Endodermal cell (in vitro differentiated cells): Measurements from ENCODE around the gene ATG101. TPM values are rescaled to one million over a fixed set of nuclear protein-coding genes. Genes with fewer than 3 reads are reported as not detected.

Experiments
- DNase-seq: peaks from one replicate; pipeline ENCODE4 v3.0.0-alpha.2; 2017
- H3K27ac ChIP-seq: 2 replicates; pipeline ENCODE4 v1.5.1; 2013; ENCODE audit warnings: mild to moderate bottlenecking, low read depth, low read length, moderate library complexity
- H3K27me3 ChIP-seq: 2 replicates; pipeline ENCODE4 v1.6.1; 2013; ENCODE audit warnings: mild to moderate bottlenecking, low read length, moderate library complexity; ENCODE audit not compliant: insufficient read depth, control insufficient read depth, poor library complexity, severe bottlenecking
- H3K36me3 ChIP-seq: 2 replicates; pipeline ENCODE4 v1.7.0; 2013; ENCODE audit warnings: mild to moderate bottlenecking, low read length, moderate library complexity; ENCODE audit not compliant: control insufficient read depth, insufficient read depth
- H3K4me1 ChIP-seq: one replicate; pipeline ENCODE4 v1.7.0; 2013; ENCODE audit warnings: low read length; ENCODE audit not compliant: control insufficient read depth, insufficient read depth
- H3K4me3 ChIP-seq: 2 replicates; pipeline ENCODE4 v1.5.1; 2013; ENCODE audit warnings: mild to moderate bottlenecking, low read length, moderate library complexity
- H3K9ac ChIP-seq: 2 replicates; pipeline ENCODE4 v1.6.1; 2013; ENCODE audit warnings: mild to moderate bottlenecking, low read length, moderate library complexity; ENCODE audit not compliant: poor library complexity, severe bottlenecking; ENCODE audit errors: extremely low read depth
- H3K9me3 ChIP-seq: 2 replicates; pipeline ENCODE4 v1.6.1; 2013; ENCODE audit warnings: mild to moderate bottlenecking, low read length, moderate library complexity; ENCODE audit not compliant: control insufficient read depth
- H3K27ac Mint-ChIP-seq: 2 replicates; pipeline ENCODE4 v1.8.0; 2020; ENCODE audit warnings: mixed read lengths
- H3K27me3 Mint-ChIP-seq: 2 replicates; pipeline ENCODE4 v1.8.0; 2021; ENCODE audit warnings: mild to moderate bottlenecking, mixed read lengths; ENCODE audit not compliant: insufficient read depth
- H3K36me3 Mint-ChIP-seq: 2 replicates; pipeline ENCODE4 v1.8.0; 2020; ENCODE audit warnings: low read depth, mixed read lengths
- H3K4me1 Mint-ChIP-seq: 2 replicates; pipeline ENCODE4 v1.8.0; 2020; ENCODE audit warnings: mixed read lengths
- H3K4me3 Mint-ChIP-seq: 2 replicates; pipeline ENCODE4 v1.8.0; 2020; ENCODE audit warnings: mild to moderate bottlenecking, moderate library complexity, mixed read lengths
- H3K9me3 Mint-ChIP-seq: 2 replicates; pipeline ENCODE4 v1.8.0; 2020; ENCODE audit warnings: mild to moderate bottlenecking, mixed read lengths
- WGBS, 2 experiments: methylation state at CpG; one replicate each; pipeline versions ENCODE4 v1.1.5 to v1.1.7; 2013; ENCODE audit warnings: missing lambda C conversion rate in 2 of 2, mixed read lengths in 1 of 2; ENCODE audit not compliant: insufficient coverage in 1 of 2, insufficient read length in 1 of 2; 5-methylcytosine and 5-hydroxymethylcytosine counted together
- total RNA-seq, 2 donors: library from RNA; stranded (reverse); fragmentation: NEBNext Ultra II Directional in 1 of 2; extraction: Animal tissue kit (Norgen Biotek cat#: 25700) in 1 of 2; gene quantifications; 2 replicates in 1 of 2; 3 replicates in 1 of 2; pipeline ENCODE4 v1.2.1, GENCODE V29; 2021
- TF ChIP-seq, protein P1 (sequence below): fragments of 200-600 bp; sonication (generic); conservative IDR thresholded peaks from 2 replicates; pipeline ENCODE4 v1.5.0; 2021; ENCODE audit warnings: antibody characterized with exemption, mild to moderate bottlenecking

ATG101 gene
- total RNA-seq, 2 donors from 2014 or later = 32.1 TPM

DNA sequence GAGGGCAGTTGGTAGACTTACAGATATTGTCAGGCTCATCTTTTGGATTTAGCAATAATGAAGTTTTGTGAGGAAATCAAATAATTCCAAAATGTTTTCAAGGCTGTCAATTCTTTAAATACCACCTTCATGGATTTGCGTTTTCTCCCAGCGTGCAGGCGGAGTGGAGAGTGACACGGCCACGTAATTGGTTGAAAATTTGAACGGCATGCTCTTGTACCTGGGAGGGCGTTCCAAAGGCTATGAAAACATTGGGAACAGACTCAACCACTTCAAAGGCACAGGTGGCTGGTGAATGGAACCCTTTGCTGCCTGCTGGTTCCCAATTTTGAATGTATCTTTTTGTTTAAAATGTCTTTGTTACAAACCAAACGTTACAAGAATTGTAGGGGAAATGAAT, 22.1 kb downstream of the ATG101 start:
- Histone ChIP-seq H3K9ac (no peak overlapping the region), H3K27ac (no peak overlapping the region), H3K9me3 (no peaks in the 10 kb centered on the region), H3K4me3 (no peak overlapping the region), H3K4me1 (no peaks in the 10 kb centered on the region), H3K36me3 (no peaks in the 10 kb centered on the region), H3K27me3 (no peaks in the 10 kb centered on the region)
- H3K9me3 Mint-ChIP-seq = no peaks in the 10 kb centered on the region
- TF ChIP-seq, protein P1, sequence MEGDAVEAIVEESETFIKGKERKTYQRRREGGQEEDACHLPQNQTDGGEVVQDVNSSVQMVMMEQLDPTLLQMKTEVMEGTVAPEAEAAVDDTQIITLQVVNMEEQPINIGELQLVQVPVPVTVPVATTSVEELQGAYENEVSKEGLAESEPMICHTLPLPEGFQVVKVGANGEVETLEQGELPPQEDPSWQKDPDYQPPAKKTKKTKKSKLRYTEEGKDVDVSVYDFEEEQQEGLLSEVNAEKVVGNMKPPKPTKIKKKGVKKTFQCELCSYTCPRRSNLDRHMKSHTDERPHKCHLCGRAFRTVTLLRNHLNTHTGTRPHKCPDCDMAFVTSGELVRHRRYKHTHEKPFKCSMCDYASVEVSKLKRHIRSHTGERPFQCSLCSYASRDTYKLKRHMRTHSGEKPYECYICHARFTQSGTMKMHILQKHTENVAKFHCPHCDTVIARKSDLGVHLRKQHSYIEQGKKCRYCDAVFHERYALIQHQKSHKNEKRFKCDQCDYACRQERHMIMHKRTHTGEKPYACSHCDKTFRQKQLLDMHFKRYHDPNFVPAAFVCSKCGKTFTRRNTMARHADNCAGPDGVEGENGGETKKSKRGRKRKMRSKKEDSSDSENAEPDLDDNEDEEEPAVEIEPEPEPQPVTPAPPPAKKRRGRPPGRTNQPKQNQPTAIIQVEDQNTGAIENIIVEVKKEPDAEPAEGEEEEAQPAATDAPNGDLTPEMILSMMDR = no peak
- H3K27ac Mint-ChIP-seq = no peak overlapping the region
- H3K27me3 Mint-ChIP-seq = peaks cover 14% of the 10 kb centered on the region
- no peak for DNase-seq
- no peaks in the 10 kb centered on the region for H3K36me3 Mint-ChIP-seq
- no peak overlapping the region for H3K4me3 Mint-ChIP-seq
- H3K4me1 Mint-ChIP-seq = no peaks in the 10 kb centered on the region
- WGBS, 2 experiments = 84 to 89% methylated on average over 8 of the region's 8 CpGs

DNA sequence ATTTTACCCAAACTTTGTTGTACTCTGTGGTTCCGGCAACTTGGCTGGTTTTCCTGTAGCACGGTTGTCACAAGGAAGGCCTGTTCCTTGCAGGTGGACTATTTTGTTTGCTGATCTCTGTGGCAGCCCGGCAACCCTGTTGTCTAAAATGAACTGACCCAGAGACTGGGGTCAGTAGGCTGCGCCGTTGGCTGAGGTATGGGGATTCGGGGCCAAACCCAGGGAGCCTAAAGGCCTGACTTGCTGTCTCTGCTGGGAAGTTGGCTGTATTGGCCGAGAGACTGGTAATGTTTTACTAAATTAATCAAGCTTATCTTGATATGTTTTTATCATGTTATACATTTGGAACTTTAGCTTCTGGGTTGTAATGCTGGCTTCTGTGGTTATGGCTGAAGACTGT, 23.6 kb downstream of the ATG101 start:
- H3K4me3 Mint-ChIP-seq = no peak overlapping the region
- H3K9me3 Mint-ChIP-seq = no peaks in the 10 kb centered on the region
- DNase-seq = no peak
- H3K27me3 Mint-ChIP-seq = peaks cover 24% of the 10 kb centered on the region
- no peaks in the 10 kb centered on the region for H3K36me3 Mint-ChIP-seq
- no peaks in the 10 kb centered on the region for H3K4me1 ChIP-seq
- no peak overlapping the region for H3K4me3 ChIP-seq
- H3K36me3 ChIP-seq = no peaks in the 10 kb centered on the region
- WGBS, 2 experiments = 94 to 98% methylated on average over 4 to 7 of the region's 7 CpGs
- H3K9me3 ChIP-seq = no peaks in the 10 kb centered on the region
- H3K27ac ChIP-seq = no peak overlapping the region
- H3K4me1 Mint-ChIP-seq = no peaks in the 10 kb centered on the region
- no peak overlapping the region for H3K9ac ChIP-seq
- no peaks in the 10 kb centered on the region for H3K27me3 ChIP-seq
- H3K27ac Mint-ChIP-seq = peak overlapping the region; percentile 17
- TF ChIP-seq, protein P1 = no peak

DNA sequence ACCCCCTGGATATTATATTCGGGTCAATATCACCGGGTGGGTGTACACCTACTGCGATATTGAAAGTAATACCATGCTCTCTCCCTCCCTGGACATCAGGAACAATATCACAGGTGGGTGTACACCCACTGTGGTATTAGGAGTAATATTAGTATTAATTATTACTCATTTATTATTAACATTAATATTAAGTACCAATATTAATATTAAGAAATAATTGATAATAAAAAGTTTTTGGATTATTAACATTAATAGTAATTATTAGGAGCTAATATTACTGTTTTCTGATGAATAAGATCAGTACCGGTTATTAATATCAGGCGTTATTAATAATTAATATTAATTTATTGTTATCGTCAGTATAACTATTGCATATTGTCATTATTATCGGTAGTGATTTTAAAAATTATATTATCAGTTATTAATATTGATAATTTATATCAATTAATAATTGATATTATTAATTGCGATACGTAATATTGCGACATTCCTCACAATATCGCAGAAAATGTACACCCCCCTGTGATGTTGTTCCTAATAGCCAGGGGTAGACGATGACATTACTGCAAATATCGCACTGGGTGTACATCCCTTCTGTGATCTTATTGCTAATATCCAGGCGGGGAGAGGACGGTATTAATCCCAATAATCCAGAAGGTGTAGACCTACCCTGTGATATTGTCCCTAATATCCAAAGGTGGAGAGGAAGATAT, 26.7 kb downstream of the ATG101 start:
- Histone ChIP-seq H3K4me1 (no peaks in the 10 kb centered on the region), H3K9ac (no peak overlapping the region), H3K27me3 (peaks cover 9% of the 10 kb centered on the region), H3K4me3 (no peak overlapping the region), H3K27ac (no peak overlapping the region), H3K9me3 (no peaks in the 10 kb centered on the region), H3K36me3 (no peaks in the 10 kb centered on the region)
- peaks cover 31% of the 10 kb centered on the region for H3K27me3 Mint-ChIP-seq
- no peaks in the 10 kb centered on the region for H3K9me3 Mint-ChIP-seq
- TF ChIP-seq, protein P1 = no peak
- no peak overlapping the region for H3K27ac Mint-ChIP-seq
- no peak for DNase-seq
- H3K36me3 Mint-ChIP-seq = no peaks in the 10 kb centered on the region
- 86 to 95% methylated on average over 5 to 11 of the region's 15 CpGs for WGBS, 2 experiments
- H3K4me3 Mint-ChIP-seq = no peak overlapping the region
- no peaks in the 10 kb centered on the region for H3K4me1 Mint-ChIP-seq
